ENCODE measurements around the gene SHOC2.

DNA sequence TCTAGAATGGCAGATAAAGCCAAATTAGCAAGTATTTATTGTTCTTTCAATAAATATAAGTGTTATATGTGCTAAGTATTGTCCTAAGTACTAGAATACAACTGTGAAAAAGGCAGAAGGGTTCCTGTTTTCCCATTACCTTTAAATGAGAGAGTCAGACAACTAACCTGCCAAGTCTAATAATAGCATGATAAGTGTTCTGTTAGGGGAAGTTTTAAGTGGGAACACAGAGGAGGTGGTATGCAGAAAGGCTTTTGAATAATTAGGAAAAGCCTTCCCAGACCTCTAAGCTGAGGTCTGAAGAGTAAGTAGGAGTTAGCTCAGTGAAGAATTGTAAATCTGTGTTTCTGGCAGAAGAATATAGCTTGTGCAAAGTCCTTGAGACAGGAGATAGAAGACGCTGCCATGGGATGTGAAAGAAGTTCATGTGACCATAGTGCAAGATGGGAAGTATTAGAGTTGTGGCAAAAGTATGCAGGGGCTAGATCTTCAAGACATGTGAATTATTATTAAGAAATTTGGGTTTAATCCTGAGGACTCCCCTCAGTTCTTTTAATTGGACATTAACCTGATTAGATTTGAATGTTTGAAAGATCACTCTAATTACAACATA lies 12.5 kb downstream of the SHOC2 start:
- no peak for TF ChIP-seq TCF7L2 (IDR thresholded peaks at IDR 0.05; ENCODE audit: low read depth, low read length)
- no peak for TF ChIP-seq CHD4 (IDR thresholded peaks at IDR 0.05; ENCODE audit: insufficient read depth, insufficient replicate concordance, low read depth, low read length, poor library complexity, severe bottlenecking)
- no peak for TF ChIP-seq RBM14 (IDR thresholded peaks at IDR 0.05; ENCODE audit: borderline replicate concordance, insufficient read depth, low read depth, low read length)

Data from K562 (cell line).